Testis (tissue), 2 donors: ENCODE measurements around the gene PRR33.

Experiments
- POLR2A ChIP-seq: fragments of 450-650 bp; IDR thresholded peaks from one replicate; pipeline ENCODE4 v1.6.1; 2017; ENCODE audit warnings: antibody characterized with exemption, mild to moderate bottlenecking, moderate library complexity
- TF ChIP-seq, protein P1 (sequence below), 3 experiments: fragments of 450-650 bp in 2 of 3; fragments of 200-600 bp in 1 of 3; sonication (generic) in 1 of 3; IDR thresholded peaks; one replicate each; pipeline ENCODE4 v1.5.1; 2016 to 2019; ENCODE audit warnings: antibody characterized with exemption in 3 of 3, mild to moderate bottlenecking in 2 of 3, moderate library complexity in 1 of 3

DNA sequence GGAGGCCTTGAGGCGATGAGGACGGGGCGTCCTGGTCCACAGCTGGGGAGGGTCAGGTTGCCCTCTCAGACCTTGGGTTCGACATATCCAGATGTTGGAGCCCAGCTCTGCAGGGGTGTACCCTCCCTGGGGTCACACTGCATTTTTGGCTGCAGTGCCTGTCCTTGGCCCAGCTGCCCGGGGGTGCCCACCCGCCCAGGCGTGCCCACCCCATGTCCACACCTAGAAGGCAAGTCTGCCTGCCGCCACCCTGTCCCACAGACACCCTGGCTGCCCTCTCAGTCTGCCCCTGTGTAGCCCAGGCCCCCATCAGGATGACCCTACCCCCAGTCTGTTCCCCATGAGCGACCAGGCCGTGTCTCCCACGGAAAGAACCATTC is 35.8 kb downstream of the PRR33 start:
- TF ChIP-seq, protein P1, sequence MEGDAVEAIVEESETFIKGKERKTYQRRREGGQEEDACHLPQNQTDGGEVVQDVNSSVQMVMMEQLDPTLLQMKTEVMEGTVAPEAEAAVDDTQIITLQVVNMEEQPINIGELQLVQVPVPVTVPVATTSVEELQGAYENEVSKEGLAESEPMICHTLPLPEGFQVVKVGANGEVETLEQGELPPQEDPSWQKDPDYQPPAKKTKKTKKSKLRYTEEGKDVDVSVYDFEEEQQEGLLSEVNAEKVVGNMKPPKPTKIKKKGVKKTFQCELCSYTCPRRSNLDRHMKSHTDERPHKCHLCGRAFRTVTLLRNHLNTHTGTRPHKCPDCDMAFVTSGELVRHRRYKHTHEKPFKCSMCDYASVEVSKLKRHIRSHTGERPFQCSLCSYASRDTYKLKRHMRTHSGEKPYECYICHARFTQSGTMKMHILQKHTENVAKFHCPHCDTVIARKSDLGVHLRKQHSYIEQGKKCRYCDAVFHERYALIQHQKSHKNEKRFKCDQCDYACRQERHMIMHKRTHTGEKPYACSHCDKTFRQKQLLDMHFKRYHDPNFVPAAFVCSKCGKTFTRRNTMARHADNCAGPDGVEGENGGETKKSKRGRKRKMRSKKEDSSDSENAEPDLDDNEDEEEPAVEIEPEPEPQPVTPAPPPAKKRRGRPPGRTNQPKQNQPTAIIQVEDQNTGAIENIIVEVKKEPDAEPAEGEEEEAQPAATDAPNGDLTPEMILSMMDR (IDR thresholded peaks at IDR 0.05): no peak
- TF ChIP-seq POLR2A: no peak
